Activated CD4-positive, alpha-beta T cell treated with anti-CD3 and anti-CD28 coated beads for 24 hours (primary cell): ENCODE measurements around the gene TRABD2B.

Experiments used
- DNase-seq, 2 donors: peaks; one replicate each; pipeline ENCODE4 v3.0.0-alpha.2; 2020; ENCODE audit warnings: low read depth in 2 of 2

The TRABD2B gene

DNA sequence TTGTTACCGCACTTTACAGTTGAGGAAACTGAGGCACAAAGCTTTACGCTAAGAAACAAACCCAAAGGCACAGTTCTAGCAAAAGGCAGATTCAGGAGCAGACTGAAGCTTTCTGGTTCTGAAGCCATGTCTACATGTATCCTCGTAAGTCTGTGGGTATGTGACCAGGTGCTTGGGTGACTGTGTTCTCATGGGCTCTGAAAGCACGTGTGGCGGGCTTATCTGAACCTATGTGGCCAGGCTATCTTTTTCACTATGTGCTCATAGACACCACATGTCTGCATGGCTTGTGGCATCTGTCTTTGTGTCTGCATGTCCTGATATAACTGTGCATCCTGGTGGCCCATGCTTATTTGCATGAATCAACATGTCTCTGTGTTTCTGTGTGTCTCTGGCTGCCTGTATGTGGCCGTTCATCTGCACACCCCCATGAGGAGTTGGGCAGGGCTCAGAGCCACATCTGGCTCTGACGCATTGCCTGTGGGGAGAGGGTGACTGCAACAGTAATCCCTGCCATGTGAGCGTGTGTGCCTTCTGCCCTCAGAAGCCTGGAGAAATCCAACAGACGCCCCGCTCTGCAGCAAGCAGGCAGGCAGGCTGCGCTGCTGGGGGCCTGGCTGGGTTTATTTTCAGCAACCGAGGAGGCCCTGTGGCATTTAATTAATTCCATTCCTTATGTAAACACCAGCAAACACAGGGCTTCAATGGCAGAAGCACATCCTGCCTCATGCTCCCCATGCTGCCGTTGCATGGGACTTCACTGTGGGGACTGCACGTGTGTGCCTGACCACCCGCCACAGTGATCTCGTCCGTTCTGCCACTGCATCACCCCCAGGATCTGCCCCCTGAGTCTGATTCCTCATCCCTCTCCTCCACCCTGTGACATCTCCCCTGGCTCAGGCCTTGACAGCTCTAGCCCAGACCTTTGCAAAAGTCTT lies 115.4 kb downstream of the TRABD2B start:
- no peak for DNase-seq

DNA sequence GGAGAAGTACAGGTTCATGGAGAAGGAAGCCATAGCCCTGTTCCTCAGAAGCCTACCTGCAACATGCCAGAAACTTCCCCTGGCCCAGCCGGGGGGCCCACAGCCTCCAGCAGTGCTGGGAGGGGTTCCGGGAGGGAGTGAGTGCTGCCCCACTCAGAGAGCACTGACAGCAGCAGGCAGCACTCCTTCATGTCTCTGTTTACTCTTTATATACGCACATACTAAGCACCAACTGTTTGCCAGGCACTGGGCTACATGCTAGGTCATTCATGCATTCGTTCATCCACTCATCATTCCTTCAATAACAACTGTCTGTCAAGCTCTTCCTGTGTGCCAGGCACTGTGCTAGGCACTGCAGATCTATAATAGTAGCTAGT lies 120.6 kb downstream of the TRABD2B start:
- no peak for DNase-seq

DNA sequence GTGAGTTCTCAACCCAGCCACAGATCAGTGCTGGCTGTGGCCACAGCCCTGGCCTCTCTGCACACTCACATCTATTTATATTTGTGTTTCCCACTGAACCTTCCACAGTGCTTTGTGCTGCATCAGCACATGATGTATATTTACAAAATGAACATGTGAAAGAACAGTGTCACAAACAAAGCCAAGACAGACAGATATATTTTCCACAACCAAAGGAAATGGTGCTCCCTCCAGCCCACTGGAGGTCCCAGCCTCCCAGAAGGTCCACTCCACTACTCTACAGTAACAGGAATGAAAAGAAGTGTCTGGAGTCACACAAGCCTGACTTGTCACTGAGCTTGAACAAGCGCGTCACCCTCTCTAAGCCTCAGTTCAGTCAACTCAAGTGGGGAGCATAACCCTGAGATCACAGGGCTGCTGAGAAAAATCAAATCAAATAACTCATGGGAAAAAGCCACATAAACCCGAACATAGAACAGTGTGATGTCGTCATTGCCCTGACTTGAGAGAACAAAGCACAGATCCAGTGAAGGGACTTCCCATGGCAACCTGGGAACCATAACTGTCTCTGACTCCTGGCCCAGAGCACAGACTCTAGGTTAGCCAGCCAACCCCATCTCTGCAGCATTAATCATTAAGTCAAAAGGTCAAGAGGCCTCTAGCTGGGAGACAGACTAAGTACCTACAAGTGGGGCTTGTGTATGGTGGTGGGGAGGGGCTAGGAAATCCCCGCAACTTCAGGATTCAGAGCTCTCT lies 121.2 kb downstream of the TRABD2B start:
- DNase-seq: no peak

DNA sequence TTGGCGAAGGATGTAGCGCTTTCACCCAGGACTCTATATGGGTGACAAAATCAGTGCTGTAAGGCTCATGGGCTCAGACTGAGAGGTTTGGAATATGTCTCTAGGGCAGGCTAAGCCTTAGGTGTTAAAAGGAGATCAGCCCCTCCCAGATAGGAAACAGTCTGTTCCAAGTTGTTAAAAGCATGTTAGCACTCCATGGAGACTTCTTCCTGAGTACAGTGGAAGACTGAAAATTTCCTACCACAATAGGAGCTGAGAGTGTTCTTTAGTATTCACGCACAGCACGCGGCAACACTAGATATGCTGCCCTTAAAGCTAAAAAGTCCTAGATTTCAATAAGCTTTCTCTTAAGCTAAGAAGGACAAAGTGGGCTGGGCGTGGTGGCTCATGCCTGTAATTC lies 122.1 kb downstream of the TRABD2B start:
- DNase-seq: no peak

GRCh38 chr1:47873337-47873736 lies 123.8 kb downstream of the TRABD2B start:
- DNase-seq: no peak

DNA sequence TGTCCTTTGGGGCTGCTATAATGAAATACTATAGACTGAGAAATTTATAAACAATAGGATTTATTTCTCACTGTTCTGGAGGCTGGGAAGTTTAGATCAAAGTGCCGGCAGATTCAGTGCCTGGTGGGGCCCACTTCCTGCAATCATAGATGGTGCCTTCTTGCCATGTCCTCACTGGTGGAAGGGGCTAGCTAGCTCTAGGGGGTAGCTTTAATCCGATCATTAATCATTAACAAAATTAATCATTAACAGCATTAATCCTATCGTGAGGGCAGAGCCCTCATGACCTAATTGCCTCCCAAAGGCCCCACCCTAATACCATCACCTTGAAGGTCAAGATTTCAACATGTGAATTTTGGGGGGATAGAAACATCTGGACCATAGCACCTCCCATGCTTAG lies 124.3 kb downstream of the TRABD2B start:
- no peak for DNase-seq

DNA sequence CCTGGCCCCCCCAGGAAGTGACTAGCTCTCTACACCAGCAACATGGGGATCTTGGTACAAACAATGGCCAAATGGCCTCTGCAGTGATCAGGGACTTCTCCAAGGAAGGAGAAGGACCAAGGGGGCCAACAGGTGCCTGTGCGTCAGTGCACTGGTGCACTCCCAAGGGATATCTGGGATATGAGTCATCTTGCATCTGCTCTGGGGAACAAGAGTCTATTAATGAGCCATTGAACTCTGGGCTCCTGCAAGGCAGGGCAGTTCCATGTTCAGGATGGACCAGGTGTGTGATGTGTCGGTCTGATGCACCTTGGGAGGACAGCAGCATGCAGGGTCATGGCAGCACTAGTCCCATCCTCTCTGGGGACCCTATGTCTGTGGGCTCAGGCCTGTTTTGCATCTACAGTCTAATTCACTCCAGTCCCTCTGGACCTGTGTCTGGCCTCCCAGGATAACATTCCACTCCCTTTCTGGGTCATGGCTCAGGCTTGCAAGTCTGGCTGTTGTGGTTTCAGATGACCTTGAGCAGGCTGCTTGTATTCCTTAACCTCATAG lies 125.3 kb downstream of the TRABD2B start:
- no peak for DNase-seq

- no peak for DNase-seq
Observed at GRCh38 chr1:47870946-47871676, 126.1 kb downstream of the TRABD2B start.

DNA sequence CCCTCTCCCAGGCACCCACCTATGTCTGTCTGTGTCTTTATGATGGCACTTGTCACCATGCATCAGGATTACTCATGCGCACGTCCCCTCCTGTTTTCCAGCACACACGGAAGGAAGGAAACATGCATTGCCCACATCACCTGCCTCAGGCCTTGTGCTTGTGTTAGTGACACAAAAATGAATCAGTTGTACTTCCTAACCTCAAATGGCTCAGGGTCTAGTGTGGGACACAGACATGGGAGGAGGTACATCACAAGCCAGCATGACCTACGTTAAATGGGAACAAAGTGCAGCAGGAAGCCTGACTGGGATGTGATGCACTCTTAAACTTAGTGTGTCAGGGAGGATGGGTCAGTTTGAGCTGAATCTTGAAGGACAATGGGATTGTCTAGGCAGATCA lies 126.7 kb downstream of the TRABD2B start:
- no peak for DNase-seq

GRCh38 chr1:47868348-47868676 lies 128.9 kb downstream of the TRABD2B start:
- DNase-seq: no peak

DNA sequence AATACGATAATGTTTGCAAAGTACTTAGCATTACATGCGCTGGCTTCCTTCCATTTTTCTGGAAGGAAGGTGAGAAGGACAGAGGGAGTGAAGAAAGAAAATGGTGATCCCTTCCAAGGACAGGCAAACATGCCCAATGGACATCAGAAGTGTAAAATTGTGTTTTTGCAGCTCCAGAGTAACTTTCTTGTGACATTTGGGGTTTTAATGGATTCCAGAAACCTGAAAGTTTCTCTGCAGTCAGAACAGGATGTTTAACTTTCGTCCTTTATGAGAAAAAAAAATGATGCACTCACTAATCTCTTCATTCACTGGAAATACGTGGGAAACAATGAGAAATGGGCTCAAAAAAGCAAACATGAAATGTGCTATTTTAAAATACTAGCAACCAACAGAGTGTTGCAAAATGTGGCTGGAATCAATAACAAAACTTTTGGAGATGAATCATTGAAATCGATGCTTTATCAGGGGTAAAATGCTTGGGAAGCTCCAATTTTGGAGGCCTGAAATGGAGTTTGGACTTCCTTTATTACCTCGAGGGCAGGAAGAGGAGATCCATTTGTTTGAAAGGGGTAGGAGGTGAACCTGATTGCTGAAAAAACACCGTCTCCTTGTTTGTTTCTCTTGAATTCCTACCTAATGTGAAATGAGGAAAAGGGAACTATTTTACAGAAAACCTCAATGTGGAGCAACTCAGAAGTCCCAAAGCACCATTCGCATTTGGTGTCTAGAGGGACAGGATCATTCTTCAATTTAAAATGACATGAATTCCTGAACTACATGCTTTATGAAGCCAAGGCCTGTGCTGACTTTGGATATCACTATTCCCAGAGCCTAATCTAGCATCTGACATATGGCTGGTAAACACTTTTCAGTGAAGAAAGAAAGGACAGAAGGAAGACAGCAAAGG lies 129.5 kb downstream of the TRABD2B start:
- DNase-seq: no peak

DNA sequence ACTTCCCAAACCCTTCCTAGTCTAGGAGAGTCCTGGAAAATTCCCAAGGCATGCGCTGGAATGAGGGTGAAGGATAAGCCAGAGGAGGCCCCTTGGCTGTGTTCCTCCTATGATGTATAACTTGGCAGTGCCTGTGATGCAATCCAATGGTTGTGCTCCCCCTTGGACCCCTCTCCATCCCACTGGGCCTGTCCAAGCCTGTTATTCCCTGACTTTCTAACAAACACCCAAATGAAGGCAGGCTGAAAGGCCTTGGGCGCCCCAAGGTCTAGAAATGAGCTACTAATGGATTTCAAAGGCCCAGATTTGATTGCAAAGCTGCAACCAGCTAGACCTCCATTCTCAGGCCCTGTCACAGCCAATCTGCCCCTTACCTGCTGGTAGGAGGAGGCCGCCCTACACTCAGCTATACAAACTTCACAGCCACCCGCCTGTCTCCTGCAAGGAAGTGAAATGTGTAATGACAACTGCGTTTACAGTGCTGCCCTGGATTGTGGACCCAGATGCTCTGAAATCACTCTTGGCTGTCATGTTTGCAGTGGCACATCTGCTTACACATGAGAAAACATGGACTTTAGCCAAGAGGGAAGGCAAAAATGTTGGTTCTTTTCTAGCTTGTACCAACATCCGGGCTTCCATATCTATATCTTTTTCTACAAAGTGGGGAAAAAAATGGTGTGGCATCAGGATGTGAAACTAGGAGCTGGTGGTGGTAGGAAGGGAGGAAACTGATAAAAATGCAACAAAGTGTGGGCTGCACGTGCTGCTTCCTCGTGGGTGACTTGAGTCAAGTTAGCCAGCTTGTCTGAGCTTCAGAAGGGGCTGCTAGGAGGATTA lies 130.4 kb downstream of the TRABD2B start:
- no peak for DNase-seq

- no peak for DNase-seq
Observed at GRCh38 chr1:47865881-47866535, 131.2 kb downstream of the TRABD2B start.

DNA sequence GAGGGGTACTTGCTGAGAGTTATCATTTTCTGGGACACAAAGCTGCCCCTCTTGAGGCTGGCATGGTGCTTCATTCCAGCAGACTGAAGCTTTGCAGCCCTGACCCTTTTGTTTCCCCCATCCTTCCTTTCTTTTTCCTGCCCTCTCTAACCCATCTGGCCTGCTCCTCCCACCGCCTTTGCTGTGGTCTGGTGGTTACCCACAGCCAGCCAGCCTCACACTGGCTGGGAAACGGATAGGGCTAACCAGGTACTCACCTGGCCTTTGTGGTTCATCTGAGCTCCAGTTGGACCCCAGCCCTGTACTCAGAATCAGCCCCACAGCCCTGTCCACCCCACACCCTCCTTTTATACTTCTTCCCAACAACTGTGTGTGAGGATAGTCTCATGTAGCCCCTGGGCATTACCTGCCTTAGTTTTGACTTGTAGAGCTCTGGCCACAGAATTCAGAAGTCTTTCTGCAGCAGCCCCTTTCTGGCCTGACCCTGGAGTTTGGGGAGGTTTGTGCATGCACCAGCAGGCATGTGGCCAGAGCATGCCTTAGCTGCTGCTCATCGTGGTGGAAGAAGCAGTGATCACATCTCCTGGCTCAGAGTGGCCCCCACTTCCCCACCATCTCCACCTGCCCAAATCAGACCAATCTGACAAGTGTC lies 138.0 kb downstream of the TRABD2B start:
- no peak for DNase-seq

DNA sequence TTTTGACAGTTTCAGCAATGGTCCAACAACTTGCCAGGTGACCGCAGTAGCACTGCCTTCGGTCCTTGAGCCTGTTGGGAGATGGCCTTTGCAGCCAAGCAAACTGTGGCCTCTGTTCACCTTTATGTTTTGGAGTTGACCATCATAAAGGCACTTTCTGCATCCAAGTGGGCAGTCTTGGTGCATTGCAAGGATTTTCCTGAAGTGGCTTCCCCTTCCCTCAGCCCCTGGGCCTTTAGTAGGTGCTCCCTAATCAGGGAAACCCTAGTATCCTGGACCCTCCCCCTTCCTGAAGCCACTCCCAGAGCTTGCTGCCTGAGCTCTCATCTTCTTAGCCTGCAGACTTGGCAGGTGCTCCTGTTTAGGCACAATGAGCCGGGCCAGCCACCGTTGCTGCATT lies 140.2 kb downstream of the TRABD2B start:
- DNase-seq: no peak

GRCh38 chr1:47855230-47855629 lies 142.0 kb downstream of the TRABD2B start:
- no peak for DNase-seq

DNA sequence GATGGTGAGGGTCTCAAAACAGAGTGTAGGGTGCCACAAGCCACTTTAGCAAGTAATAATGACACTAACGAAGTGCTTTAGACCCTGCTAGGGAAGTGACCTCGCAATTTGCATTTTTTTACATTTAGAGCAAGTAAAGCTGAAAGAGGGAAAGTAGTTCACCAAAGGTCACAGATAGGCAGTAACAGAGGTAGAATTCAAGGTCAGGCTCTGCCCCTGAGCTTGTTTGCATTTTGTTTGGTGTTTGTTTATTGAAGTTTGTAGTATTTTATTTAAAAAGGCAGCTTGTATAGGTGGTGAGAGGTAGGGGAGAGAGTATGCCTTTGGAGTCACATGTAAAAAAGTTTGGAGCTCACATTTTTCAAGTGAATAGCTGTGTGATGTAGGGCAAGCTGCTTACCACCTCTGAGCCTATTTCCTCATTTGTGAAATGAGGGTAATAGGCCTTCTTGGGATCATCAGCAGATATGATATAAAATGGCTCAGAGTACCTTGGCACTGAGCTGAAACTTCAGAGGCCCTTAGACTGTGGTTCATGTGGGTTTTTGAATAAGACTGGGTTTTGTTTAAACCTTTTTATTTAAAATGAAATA lies 142.5 kb downstream of the TRABD2B start:
- DNase-seq: no peak

GRCh38 chr1:47853852-47854251 lies 143.3 kb downstream of the TRABD2B start:
- DNase-seq: no peak

DNA sequence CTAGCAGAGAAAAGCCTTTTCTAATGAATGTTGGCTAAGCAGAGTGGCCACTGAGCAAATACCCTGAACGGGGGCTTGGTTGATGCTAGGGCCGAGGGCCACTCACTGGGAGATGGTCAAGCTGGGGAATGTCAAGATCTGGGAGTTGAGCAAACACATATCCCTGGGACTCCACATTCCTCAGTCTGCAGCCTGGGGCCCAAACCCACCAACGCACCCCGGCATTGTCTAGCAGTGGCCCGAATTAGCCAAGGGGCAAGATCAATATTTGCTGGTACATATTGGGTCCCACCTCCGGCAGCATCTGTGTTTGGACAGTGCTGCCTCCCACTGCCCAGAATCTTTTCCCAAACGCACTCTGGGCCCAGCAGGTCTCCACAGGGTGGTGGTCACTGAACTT lies 144.1 kb downstream of the TRABD2B start:
- DNase-seq: no peak
